GM12864 (cell line): ENCODE results near the gene NECTIN3.

Experiments
- DNase-seq: peaks from one replicate; pipeline ENCODE4 v3.0.0-alpha.2; 2011; ENCODE audit warnings: low read depth
- H3K4me3 ChIP-seq: 2 replicates; pipeline ENCODE4 v1.5.1; 2011; ENCODE audit warnings: mild to moderate bottlenecking, low read depth, low read length, control low read depth
- TF ChIP-seq, protein P1 (sequence below): IDR thresholded peaks from 2 replicates; pipeline ENCODE4 v1.5.1; 2011; ENCODE audit warnings: low read depth, mild to moderate bottlenecking, moderate library complexity, low read length, control low read depth, inconsistent platforms; ENCODE audit errors: missing control alignments

NECTIN3 gene

DNA sequence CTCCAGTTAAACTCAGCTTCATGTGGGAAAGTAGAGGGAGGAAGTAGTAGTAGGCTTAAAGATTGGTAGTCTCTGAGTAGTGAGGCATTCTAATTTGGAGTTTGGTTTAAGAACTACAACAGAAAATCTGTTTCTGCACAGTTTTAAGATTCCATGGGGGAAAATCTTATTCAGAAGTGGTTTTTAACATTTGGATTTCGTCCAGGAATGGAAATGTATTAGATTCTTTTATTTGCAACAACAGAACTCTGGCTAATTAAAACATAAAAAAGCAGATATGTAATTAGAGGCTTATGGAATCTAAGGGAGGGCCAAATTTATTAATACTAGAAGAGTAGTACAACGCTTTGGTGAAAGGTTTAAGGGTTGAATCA is 36.0 kb downstream of the NECTIN3 start:
- no peak for DNase-seq
- no peak overlapping the region for H3K4me3 ChIP-seq
- TF ChIP-seq, protein P1, sequence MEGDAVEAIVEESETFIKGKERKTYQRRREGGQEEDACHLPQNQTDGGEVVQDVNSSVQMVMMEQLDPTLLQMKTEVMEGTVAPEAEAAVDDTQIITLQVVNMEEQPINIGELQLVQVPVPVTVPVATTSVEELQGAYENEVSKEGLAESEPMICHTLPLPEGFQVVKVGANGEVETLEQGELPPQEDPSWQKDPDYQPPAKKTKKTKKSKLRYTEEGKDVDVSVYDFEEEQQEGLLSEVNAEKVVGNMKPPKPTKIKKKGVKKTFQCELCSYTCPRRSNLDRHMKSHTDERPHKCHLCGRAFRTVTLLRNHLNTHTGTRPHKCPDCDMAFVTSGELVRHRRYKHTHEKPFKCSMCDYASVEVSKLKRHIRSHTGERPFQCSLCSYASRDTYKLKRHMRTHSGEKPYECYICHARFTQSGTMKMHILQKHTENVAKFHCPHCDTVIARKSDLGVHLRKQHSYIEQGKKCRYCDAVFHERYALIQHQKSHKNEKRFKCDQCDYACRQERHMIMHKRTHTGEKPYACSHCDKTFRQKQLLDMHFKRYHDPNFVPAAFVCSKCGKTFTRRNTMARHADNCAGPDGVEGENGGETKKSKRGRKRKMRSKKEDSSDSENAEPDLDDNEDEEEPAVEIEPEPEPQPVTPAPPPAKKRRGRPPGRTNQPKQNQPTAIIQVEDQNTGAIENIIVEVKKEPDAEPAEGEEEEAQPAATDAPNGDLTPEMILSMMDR: no peak

DNA sequence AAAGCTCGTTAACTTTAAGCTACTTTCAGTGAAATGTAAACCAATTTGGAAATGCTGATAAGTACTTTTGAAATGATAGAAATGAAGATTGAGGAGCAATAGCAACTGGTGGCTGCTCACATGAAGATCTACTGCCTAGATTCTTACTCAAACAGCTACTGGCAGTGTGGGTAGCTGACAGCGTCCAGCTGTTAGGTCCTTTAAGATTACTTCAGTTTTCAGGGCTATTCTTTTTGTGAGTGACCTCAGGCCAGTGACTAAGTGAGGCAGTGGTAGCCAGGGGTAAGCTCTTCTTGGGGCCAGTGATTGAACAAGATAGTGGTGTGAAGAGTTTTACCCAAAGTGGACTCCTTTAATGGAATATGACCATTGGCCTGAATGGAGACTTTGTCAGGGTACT is 41.3 kb downstream of the NECTIN3 start:
- no peak for DNase-seq
- H3K4me3 ChIP-seq: no peak overlapping the region
- TF ChIP-seq, protein P1: no peak

DNA sequence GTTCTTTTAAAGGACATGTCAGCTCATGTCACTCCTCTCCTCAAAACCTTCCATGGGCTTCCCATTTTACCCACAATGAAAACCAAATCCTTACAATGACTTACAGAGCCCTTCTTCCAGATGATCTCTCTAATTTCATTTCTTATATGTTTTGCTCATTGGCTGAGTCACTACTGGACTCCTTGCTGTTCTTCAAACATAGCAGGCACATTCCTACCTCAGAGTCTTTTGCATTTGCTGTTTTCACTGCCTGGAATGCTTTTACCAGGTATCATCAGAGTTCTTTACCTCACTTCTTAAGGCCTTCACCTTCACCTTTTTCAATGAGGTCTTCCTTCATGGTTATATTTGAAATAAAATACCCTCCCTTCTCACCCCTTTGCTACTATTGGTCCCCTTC is 57.3 kb downstream of the NECTIN3 start:
- no peak overlapping the region for H3K4me3 ChIP-seq
- TF ChIP-seq, protein P1: no peak
- DNase-seq: no peak

DNA sequence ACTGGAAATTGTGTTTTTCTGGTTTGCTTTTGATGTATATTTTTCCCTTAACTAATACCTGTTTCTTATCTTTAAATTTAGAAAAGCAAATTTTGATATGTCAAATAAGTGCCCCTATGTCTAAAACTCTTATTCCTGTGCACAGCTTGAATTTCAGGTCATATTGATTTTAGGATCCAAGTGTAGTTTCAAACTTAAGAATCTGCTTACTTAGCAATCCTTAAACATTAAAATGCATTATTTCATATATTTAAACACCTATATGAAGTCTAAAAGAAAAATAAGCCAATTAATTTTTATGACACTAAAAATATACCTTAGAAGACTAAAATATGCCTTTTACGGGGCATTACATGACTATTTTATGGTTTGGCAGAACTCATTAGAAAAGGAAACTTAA is 59.2 kb downstream of the NECTIN3 start:
- TF ChIP-seq, protein P1: no peak
- DNase-seq: no peak
- no peak overlapping the region for H3K4me3 ChIP-seq

DNA sequence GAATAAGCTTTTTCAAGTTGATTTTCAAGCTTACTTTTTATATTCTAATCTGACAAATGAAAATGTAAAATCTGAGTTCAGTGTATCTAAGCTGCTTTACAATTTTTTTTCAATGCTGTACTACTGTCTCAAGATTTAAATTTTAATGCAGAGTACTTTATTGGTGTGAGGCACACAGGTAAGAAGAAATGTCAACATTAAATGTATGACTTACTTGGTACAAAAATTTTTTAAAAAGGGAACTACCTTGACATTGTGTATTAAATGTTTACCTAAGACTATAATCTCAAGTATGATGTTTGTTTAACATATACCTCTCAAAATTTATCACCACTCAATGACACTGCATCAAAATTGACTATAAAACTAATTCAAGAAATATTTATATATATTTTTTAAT is 62.7 kb downstream of the NECTIN3 start:
- TF ChIP-seq, protein P1: no peak
- no peak for DNase-seq
- H3K4me3 ChIP-seq: no peak overlapping the region

DNA sequence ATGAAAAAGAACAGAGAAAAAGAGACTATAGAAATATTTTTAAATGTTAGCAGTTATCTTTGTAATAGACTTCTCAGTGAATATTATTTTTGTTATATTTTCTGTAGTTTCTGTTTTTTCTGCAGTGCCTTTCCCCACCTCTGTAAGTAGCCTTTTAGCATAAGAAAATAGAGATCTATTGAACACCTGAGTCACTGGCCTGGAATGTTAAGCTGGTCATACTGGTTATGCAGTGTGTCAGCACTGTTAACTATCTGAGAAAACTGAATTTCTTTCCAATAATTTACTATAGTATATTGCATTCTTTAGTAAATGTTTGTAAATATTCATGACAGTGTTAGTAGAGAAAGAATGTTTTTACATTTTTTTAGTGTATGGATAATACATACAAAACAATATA is 79.8 kb downstream of the NECTIN3 start:
- DNase-seq: no peak

DNA sequence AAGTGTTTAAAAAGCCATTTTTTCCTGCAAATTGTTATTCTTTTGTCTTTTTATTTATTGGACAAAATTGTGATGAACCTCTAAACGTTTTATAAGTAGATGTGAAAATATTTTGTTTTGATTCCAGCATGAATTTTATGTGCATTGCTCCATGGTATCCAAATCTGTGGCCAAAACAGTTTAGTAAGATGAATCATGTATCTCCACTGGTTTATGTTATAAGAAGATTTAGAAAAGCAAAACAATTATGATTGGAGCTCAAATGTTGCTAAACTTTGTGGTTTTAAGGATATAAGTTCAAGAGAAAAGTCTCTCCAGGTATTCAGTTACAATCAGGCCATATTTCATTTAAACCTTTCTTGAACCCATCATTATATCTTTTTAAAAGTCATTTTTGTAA is 80.9 kb downstream of the NECTIN3 start:
- TF ChIP-seq, protein P1: no peak
- H3K4me3 ChIP-seq: no peak overlapping the region
- no peak for DNase-seq

More for the DNA sequence above, 79.8 kb downstream of the NECTIN3 start:
- no peak overlapping the region for H3K4me3 ChIP-seq
- TF ChIP-seq, protein P1: no peak
